GM21447 (cell line): ENCODE measurements around the gene OR11L1.

ENCODE experiments used
- ATAC-seq: cut with Tn5 transposase; IDR thresholded peaks from one replicate; pipeline ENCODE4 v1.9.1; 2021; ENCODE audit not compliant: unreplicated experiment

OR11L1 gene, protein sequence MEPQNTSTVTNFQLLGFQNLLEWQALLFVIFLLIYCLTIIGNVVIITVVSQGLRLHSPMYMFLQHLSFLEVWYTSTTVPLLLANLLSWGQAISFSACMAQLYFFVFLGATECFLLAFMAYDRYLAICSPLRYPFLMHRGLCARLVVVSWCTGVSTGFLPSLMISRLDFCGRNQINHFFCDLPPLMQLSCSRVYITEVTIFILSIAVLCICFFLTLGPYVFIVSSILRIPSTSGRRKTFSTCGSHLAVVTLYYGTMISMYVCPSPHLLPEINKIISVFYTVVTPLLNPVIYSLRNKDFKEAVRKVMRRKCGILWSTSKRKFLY

GRCh38 chr1:247841796-247842195, at the start of gene OR11L1:
TSS of gene OR11L1 (minus strand) at chr1:247841896. CDS start at chr1:247841896, 0 bp downstream.
- no peak for ATAC-seq

DNA sequence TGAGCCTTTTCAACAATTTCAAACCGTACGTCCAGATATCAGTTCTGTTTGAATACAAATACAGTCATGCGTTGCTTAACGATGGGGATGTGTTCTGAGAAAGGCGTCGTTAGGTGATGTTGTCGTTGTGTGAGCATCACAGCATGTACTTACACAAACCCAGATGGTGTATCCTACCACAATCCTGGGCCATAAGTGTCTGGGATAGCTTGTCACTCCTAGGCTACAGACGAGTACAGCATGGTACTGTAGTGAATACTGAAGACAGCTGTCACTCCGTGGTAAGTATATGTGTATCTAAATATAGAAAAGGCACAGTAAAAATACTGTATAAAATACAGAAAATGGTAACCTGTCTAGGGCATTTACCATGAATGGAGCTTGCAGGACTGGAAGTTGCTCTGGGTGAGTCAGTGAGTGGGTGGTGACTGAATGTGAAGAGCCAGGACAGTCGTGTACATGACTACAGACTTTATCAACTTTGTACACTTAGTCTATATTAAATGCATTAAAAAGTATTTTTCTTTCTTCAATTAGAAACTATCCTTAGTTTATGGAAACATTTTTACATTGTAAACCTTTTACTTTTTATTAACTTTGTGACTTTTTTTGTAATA, 43.2 kb upstream of the OR11L1 start:
- ATAC-seq: no peak

GRCh38 chr1:247883346-247883745, 41.6 kb upstream of the OR11L1 start:
- ATAC-seq: no peak

DNA sequence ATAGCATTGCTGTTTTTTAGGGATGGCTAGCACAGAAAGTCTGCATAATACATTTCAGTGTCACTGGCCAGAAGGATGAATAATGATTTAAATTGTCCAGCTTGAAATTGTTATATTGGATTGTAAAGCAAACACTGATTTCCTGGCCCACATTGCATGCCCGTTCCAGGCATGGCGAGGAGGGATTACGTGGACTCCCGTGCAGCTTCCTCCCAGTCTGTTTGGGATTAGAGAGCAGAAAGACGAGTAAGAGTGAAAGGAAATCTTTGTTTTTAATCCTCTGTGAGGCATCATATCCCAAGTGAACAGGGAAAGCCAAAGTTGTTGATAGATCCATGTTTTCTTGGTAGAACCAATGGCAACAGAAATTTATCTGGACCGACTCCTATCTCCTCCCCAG, 23.7 kb upstream of the OR11L1 start:
- no peak for ATAC-seq

- no peak for ATAC-seq
Measured at GRCh38 chr1:247864644-247865043, 22.9 kb upstream of the OR11L1 start.

DNA sequence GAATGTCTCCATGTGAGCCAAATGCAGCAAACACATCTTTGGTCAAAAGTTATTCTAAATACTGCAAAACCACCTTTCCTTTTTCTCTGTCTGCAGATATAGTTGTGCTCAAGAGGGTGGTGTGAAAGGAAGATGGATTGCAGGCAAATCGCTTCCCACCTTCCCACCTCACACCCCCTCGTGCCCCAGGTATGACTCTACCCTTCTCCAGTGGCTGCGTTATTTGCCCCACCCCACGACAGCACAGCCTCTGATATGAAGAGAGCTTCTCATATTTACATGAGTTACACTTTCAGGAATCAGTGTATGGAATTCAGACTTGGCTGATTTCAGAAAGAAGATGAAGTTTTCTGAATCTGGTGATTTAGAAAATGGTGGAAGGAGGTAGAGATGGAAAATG, 21.1 kb upstream of the OR11L1 start:
- no peak for ATAC-seq

- ATAC-seq: no peak
Measured at GRCh38 chr1:247857985-247858619, 16.4 kb upstream of the OR11L1 start.

- peak; percentile 55 for ATAC-seq
Measured at GRCh38 chr1:247857069-247857984, 15.6 kb upstream of the OR11L1 start, which contains the start of gene TRIM58. TSS of gene TRIM58 (plus strand) at chr1:247857187. CDS start at chr1:247857247, 60 bp downstream.

DNA sequence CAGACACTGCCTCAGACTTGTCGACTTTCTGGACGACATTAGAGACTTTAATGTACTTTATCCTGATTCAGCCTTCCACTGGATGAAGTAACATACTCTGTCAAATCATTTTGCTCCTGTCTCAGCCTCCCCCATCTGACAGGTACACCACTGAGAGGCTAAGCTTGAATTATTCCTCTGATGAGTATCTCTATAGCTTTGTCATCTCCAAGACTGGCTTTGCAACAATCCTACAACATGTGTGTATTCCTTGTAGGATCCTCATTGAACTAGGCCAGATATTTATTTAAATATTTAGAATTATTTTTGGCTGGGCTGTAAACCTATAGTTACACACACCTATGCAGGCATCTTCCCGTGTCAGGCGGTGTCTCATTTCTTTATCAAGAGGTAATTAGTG, 14.2 kb upstream of the OR11L1 start:
- no peak for ATAC-seq

DNA sequence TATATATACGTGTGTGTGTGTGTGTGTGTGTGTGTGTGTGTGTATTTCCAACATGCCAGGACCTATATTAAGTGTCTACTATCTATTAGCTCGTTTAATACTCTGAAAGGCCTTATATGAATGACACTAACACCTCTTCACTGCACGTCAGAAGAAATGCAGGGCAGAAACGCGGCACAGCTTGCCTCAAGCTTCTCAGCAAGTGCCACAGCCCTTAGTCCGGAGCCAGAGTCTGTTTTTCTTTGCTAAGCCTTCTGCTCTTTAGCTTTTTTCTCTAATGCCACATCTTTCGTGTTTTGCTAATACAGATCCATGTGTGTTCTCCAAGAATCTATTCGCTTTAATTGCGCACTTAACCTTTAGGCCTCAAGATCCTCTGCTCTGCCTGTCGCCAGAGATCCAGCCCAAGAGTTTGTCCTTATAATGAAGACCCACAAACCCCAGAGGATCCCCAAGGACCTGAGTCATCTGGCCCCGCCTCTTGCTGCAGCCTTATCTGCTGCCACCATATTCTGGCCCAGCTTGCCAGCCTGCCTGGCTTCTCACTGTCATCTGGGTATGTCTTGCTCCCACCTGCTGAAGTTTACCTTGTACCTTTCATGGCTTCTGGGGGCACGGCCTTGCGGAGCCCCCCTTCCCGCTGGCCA, 13.3 kb upstream of the OR11L1 start:
- ATAC-seq: no peak

- no peak for ATAC-seq
Measured at GRCh38 chr1:247849616-247850015, 7.9 kb upstream of the OR11L1 start.

GRCh38 chr1:247848346-247848745, 6.7 kb upstream of the OR11L1 start:
- ATAC-seq: no peak

- no peak for ATAC-seq
Measured at GRCh38 chr1:247845693-247846017, 4.0 kb upstream of the OR11L1 start.

DNA sequence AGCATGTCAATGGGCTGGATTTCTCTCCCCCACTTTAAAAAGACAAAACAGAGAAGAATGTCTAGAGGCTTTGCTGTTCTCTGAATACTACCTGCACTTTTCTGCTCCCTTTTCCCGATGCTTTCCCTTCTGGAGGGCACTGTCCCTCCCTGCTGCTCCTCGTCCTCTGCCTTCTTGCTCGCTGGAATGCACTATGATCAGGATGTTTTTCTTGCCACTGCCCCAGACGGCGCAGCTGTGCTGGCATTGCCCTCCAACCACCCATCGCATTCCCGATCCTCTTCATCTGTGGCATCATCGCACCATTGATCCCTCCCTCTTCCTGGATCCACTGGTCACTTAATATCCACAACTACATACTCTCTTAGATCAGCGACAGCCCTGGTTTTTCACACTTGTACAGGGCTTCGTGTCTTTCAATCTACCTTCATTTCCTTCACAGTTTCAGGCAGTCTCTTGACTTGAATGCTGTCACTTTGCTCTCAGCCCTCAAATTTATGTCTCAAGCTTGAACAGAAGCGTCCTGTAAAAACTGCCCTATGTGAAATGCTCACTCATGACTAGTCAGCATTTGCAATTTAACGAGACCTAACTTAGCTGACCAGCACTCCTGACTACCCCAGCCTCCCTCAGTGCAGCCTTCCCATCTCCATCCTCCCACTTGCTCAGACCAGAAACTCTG, 3.5 kb upstream of the OR11L1 start:
- ATAC-seq: no peak

DNA sequence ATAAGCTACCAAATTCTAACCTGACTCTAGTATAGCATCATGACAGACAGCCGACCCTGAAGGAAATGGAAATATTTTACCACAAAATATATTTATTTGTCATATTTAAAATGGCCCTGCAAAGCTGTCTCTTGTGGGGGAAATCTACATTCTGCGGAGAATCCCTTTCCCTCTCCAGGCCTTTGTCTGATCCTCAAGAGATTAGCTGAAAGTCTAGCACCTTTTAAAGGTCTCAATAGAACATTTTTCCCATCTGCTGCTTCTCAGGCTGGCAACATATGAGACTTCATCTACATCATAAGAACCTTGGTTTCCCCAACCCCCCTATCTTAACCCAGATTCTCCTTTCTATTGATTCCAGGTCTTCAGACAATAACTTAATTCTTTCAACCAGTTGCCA, 1.7 kb upstream of the OR11L1 start:
- no peak for ATAC-seq

DNA sequence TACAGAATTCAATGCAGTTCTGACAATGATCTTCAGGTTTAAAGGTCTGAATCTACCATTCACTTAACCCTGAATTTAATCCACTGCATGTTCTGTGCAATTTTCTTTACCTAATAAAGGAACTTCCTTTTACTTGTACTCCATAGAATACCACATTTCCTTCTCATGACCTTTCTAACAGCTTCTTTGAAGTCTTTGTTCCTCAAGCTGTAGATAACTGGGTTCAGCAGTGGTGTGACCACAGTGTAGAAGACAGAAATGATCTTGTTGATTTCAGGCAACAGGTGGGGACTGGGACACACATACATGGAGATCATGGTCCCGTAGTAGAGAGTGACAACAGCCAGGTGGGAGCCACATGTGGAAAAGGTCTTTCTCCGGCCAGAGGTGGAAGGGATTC, 878 bp downstream of the OR11L1 start:
- ATAC-seq: no peak

GRCh38 chr1:247833601-247834000, 8.1 kb downstream of the OR11L1 start:
- no peak for ATAC-seq

DNA sequence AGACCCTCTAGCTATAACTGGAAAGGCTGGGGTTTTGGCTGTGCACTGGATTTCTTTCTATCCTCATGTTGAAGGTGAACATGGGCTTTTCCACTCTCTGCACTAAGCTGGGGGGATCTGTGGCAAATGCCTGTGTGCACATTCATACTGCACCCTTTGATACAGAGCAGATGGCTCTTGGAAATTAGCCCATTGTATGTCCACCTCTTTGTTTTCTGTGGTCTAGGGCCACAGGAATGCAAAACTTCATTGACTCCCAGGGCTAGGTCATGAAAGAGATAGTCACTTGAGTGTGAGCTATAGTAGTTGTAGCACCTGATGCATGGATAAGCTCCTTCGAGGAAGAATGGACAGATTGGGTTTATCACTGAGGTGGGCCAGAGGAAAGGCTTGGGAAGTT, 12.0 kb downstream of the OR11L1 start:
- ATAC-seq: no peak

- no peak for ATAC-seq
Measured at GRCh38 chr1:247825362-247825761, 16.3 kb downstream of the OR11L1 start.

DNA sequence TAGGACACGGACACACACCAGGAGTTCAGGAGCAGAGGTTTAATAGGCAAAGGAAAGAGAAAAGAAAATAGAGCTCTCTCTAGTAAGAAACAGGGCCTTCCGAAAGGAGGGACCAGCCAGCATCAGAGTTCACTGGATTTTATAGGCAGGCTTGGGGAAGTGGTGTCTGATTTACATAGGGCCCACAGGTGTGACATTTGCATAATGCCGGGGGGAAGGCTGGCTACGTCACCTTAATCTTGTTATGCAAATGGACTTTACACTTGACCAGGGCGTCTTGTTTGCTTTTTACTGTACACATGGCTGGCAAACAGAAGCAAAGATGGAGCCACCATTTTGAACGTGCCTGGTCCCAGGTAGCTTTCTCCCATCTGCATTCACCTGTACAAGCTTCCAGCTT, 17.7 kb downstream of the OR11L1 start, which contains the start of gene OR14A16:
Gene OR14A16, minus strand, starts transcription at position 97 of the 400 bp plus-strand sequence. CDS start 8,390 bp downstream, outside the sequence.
- ATAC-seq: no peak
